Measurements from ENCODE around the gene HNRNPU.

The HNRNPU gene

GRCh38 chr1:244862354-244862698 lies 2.0 kb downstream of the HNRNPU start:
- Histone ChIP-seq H3K4me3 (peak overlapping the region; percentile 96 to 98), H3K9me3 (no peaks in the 10 kb centered on the region), H3K27me3 (no peaks in the 10 kb centered on the region), H3K27ac (peak overlapping the region; percentile 100), H3K4me1 (peaks cover 0 to 57% (median 34%) of the 10 kb centered on the region in 4 donors), H3K36me3 (peaks cover 31 to 38% (median 37%) of the 10 kb centered on the region in 3 donors)
- DNase-seq = no peak
- intact Hi-C loops (cut with DNase I; ENCODE audit: low total_unique reads) = loop anchor here (2.0 to 10.0 kb wide), 2 partner anchors 28 to 208 kb away; partner anchors contain the start of genes COX20 and DESI2
- TF ChIP-seq, protein P1, sequence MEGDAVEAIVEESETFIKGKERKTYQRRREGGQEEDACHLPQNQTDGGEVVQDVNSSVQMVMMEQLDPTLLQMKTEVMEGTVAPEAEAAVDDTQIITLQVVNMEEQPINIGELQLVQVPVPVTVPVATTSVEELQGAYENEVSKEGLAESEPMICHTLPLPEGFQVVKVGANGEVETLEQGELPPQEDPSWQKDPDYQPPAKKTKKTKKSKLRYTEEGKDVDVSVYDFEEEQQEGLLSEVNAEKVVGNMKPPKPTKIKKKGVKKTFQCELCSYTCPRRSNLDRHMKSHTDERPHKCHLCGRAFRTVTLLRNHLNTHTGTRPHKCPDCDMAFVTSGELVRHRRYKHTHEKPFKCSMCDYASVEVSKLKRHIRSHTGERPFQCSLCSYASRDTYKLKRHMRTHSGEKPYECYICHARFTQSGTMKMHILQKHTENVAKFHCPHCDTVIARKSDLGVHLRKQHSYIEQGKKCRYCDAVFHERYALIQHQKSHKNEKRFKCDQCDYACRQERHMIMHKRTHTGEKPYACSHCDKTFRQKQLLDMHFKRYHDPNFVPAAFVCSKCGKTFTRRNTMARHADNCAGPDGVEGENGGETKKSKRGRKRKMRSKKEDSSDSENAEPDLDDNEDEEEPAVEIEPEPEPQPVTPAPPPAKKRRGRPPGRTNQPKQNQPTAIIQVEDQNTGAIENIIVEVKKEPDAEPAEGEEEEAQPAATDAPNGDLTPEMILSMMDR (IDR thresholded peaks at IDR 0.05) = no peak

DNA sequence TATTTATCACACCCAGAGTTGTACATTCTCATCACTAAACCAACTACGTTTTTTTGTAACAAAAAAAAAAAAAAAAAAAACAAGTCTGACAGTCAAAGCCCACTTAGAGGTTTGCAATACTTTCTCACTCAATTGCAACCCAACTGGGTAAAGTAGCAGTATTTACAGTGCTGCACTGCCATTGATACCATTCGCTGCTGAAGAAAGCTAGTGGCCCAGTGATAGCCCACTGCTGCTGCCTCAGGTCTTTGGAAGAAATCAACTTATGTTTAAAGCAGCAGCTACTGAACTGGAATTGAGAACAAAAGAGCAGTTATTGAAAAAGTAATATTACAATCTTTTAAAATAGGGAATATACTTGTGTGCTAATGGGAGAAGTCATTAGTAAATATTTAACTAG lies 2.7 kb downstream of the HNRNPU start:
- Histone ChIP-seq H3K27ac (peak overlapping the region; percentile 14 to 100), H3K4me3 (peak overlapping the region; percentile 96 to 98), H3K27me3 (no peaks in the 10 kb centered on the region), H3K9me3 (no peaks in the 10 kb centered on the region), H3K4me1 (peaks cover 0 to 60% (median 37%) of the 10 kb centered on the region in 4 donors), H3K36me3 (peaks cover 38 to 44% (median 43%) of the 10 kb centered on the region in 3 donors)
- intact Hi-C loops (cut with DNase I; ENCODE audit: low total_unique reads) = loop anchor here (2.0 to 10.0 kb wide), 2 partner anchors 27 to 207 kb away; partner anchors contain the start of genes COX20 and DESI2
- TF ChIP-seq, protein P1 (IDR thresholded peaks at IDR 0.05) = no peak
- no peak for DNase-seq

- no peaks in the 10 kb centered on the region for H3K27me3 ChIP-seq
- H3K27ac ChIP-seq = peak overlapping the region; percentile 14 to 100
- intact Hi-C loops (cut with DNase I; ENCODE audit: low total_unique reads) = loop anchor here (10.0 kb wide), 1 partner anchor 206 kb away; the partner anchor contains the start of gene DESI2
- peaks cover 44 to 50% (median 50%) of the 10 kb centered on the region in 3 donors for H3K36me3 ChIP-seq
- DNase-seq = no peak
- peak overlapping the region; percentile 96 to 98 for H3K4me3 ChIP-seq
- H3K9me3 ChIP-seq = no peaks in the 10 kb centered on the region
- TF ChIP-seq, protein P1 (IDR thresholded peaks at IDR 0.05) = no peak
- H3K4me1 ChIP-seq = peaks cover 0 to 63% (median 39%) of the 10 kb centered on the region in 4 donors
Measured at GRCh38 chr1:244860914-244861610, 3.3 kb downstream of the HNRNPU start.

DNA sequence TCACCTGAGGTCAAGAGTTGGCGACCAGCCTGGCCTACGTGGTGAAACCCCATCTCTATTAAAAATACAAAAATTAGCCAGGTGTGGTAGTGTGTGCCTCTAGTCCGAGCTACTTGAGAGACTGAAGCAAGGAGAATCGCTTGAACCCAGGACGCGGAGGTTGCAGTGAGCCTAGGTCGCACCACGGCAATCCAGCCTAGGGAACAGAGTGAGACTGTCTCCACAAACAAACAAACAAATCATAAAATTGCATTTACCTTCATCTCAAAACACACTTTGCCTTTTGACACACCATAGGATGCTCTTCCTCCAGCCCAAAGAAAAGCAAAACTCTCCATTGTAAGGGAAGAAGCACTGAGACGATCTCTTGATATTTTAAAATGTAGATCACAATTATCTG lies 4.3 kb downstream of the HNRNPU start:
- H3K36me3 ChIP-seq = peaks cover 54 to 60% (median 59%) of the 10 kb centered on the region in 3 donors
- no peaks in the 10 kb centered on the region for H3K9me3 ChIP-seq
- H3K27me3 ChIP-seq = no peaks in the 10 kb centered on the region
- DNase-seq = no peak
- peak overlapping the region in 1 of 2 donors; percentile 98 for H3K4me3 ChIP-seq
- peak overlapping the region; percentile 21 to 100 for H3K27ac ChIP-seq
- intact Hi-C loops (cut with DNase I; ENCODE audit: low total_unique reads) = loop anchor here (10.0 kb wide), 1 partner anchor 205 kb away; the partner anchor contains the start of gene DESI2
- H3K4me1 ChIP-seq = peaks cover 0 to 64% (median 43%) of the 10 kb centered on the region in 4 donors
- TF ChIP-seq, protein P1 (IDR thresholded peaks at IDR 0.05) = no peak

GRCh38 chr1:244858357-244858756 lies 6.0 kb downstream of the HNRNPU start:
- DNase-seq = no peak
- TF ChIP-seq, protein P1 (IDR thresholded peaks at IDR 0.05) = no peak
- intact Hi-C loops (cut with DNase I; ENCODE audit: low total_unique reads) = no loop called here
- Histone ChIP-seq H3K4me3 (no peak overlapping the region), H3K27me3 (no peaks in the 10 kb centered on the region), H3K4me1 (peaks cover 0 to 79% (median 43%) of the 10 kb centered on the region in 4 donors), H3K9me3 (no peaks in the 10 kb centered on the region), H3K27ac (no peak overlapping the region), H3K36me3 (peaks cover 69 to 77% (median 71%) of the 10 kb centered on the region in 3 donors)
